ENCODE results near the gene CCP110.

The CCP110 gene

DNA sequence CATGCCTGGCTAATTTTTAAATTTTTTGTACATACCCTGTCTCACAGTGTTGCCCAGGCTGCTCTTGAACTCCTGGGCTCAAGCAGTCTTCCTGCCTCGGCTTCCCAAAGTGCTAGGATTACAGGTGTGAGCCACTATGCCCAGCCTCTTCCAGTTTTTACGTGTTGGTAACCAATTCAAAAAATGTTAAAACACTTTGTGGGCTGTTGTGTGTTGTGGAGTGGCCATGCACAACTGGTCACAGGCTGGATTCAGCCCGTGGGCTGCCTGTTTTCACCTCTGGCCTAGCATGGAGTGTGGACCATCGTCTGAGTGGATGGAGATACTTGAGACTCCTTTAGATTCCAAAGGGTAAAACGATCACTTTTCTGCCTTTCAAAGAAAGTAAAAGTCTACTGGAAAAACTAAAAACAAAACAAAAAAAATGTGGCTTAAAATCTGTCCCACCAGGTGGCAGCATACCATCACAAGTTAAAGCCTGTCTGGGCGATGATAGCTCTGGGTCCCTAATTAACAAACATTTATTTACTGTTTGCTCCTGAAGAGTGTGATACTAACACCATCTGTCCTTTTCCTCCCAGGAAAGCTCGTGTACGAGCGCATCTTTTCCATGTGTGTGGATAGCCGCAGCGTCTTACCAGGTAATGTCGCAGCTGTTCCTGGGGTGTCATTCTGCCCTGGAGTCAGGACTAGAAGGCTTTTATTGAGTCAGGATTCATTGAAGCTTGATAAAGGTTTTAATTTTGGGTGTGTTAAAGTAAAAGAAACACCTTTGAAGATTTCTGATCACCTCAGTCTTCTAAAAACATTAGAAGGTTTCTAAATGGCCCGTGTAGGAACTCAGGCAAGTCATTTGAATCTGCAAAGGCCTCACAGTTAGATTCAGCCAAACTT, 77.6 kb downstream of the CCP110 start:
- peak; percentile 11 for DNase-seq
